H1 (cell line): ENCODE measurements around the gene SYNRG. TPM values are rescaled to one million over a fixed set of nuclear protein-coding genes. Genes with fewer than 3 reads are reported as not detected.

Experiments
- CTCF ChIA-PET: fragments of 300-600 bp; sonication (Branson Sonifier 250); formaldehyde crosslinking; loops from one replicate; lab custom pipeline; 2021; ENCODE audit not compliant: partially characterized antibody; lab: Charles Lee
- POLR2A ChIA-PET: fragments of 300-600 bp; sonication (Branson Sonifier 250); formaldehyde crosslinking; loops from one replicate; lab custom pipeline; 2021; ENCODE audit warnings: inconsistent platforms; ENCODE audit not compliant: partially characterized antibody; lab: Charles Lee
- DNase-seq, 2 experiments: peaks; one replicate each; pipeline versions ENCODE4 v3.0.0 to v3.0.0-alpha.2; 2010 to 2022; ENCODE audit warnings: low spot score in 2 of 2, low read depth in 1 of 2, mixed read lengths in 1 of 2
- FAIRE-seq: peaks from 2 replicates; lab custom pipeline; 2011; peaks lifted over from hg19 to GRCh38; lab: Jason Lieb, UNC
- H2AFZ ChIP-seq: 2 replicates; pipeline ENCODE4 v1.8.1; 2012; ENCODE audit warnings: low read length, inconsistent platforms
- H2AK5ac ChIP-seq: 2 replicates; pipeline ENCODE4 v1.6.1; 2013; ENCODE audit warnings: low read depth, low read length
- H2BK120ac ChIP-seq: replicated peaks from 2 replicates; pipeline ENCODE3; 2013; ENCODE audit warnings: low read depth, low read length, inconsistent platforms
- H2BK12ac ChIP-seq: 2 replicates; pipeline ENCODE4 v1.6.1; 2013; ENCODE audit warnings: low read depth, low read length
- H2BK15ac ChIP-seq: 2 replicates; pipeline ENCODE4 v1.6.1; 2013; ENCODE audit warnings: low read length
- H2BK20ac ChIP-seq: 2 replicates; pipeline ENCODE4 v1.6.1; 2013; ENCODE audit warnings: low read length
- H2BK5ac ChIP-seq: 2 replicates; pipeline ENCODE4 v1.6.1; 2013; ENCODE audit warnings: low read depth, low read length
- H3K14ac ChIP-seq: 2 replicates; pipeline ENCODE4 v1.6.1; 2013; ENCODE audit warnings: inconsistent platforms; ENCODE audit not compliant: insufficient read length
- H3K18ac ChIP-seq: 2 replicates; pipeline ENCODE4 v1.6.1; 2013; ENCODE audit warnings: low read length; ENCODE audit errors: extremely low read depth
- H3K23ac ChIP-seq: 2 replicates; pipeline ENCODE4 v1.6.1; 2013; ENCODE audit warnings: inconsistent platforms; ENCODE audit not compliant: insufficient read length
- H3K23me2 ChIP-seq: 2 replicates; pipeline ENCODE4 v1.6.1; 2013; ENCODE audit warnings: low read depth, low read length
- H3K27ac ChIP-seq: 2 replicates; pipeline ENCODE4 v1.6.1; 2011; ENCODE audit warnings: low read depth, low read length, inconsistent platforms
- H3K27me3 ChIP-seq, 4 experiments: replicated peaks in 1 of 4; 1 replicate in 1 of 4; 2 replicates in 3 of 4; pipeline versions ENCODE4 v1.6.1 to v1.8.1; 2011 to 2013; ENCODE audit warnings: low read length in 3 of 4, mild to moderate bottlenecking in 3 of 4, inconsistent platforms in 2 of 4, mixed read lengths in 2 of 4, moderate library complexity in 1 of 4; ENCODE audit not compliant: control insufficient read depth in 3 of 4, insufficient read depth in 3 of 4; ENCODE audit errors: extremely low read depth in 1 of 4
- H3K36me3 ChIP-seq, 4 experiments: 2 replicates each; pipeline versions ENCODE4 v1.6.1 to v1.8.1; 2011 to 2013; ENCODE audit warnings: mild to moderate bottlenecking in 4 of 4, low read length in 3 of 4, moderate library complexity in 2 of 4, control low read depth in 1 of 4, inconsistent platforms in 1 of 4; ENCODE audit not compliant: insufficient read depth in 4 of 4, control insufficient read depth in 2 of 4
- H3K4ac ChIP-seq: replicated peaks from 2 replicates; pipeline ENCODE3; 2013; ENCODE audit warnings: low read length, low read depth, mixed read lengths, inconsistent platforms; ENCODE audit not compliant: insufficient read length
- H3K4me1 ChIP-seq, 4 experiments: replicated peaks in 1 of 4; 1 replicate in 1 of 4; 2 replicates in 3 of 4; pipeline versions ENCODE4 v1.6.1 to v1.8.1; 2011 to 2013; ENCODE audit warnings: low read length in 3 of 4, inconsistent platforms in 2 of 4, mixed read lengths in 1 of 4; ENCODE audit not compliant: insufficient read depth in 4 of 4, control insufficient read depth in 3 of 4
- H3K4me2 ChIP-seq, 2 experiments: 2 replicates each; pipeline versions ENCODE4 v1.6.1 to v1.8.1; 2011 to 2013; ENCODE audit warnings: low read depth in 2 of 2, low read length in 2 of 2, control low read depth in 1 of 2, inconsistent platforms in 1 of 2, mild to moderate bottlenecking in 1 of 2; ENCODE audit not compliant: insufficient read depth in 1 of 2
- H3K4me3 ChIP-seq, 4 experiments: fragments of 200-600, 300-600 bp in 1 of 4; sonication (generic), shearing (Covaris generic), sonication (Bioruptor Twin) in 1 of 4; 2 replicates each; pipeline versions ENCODE4 v1.5.1 to v1.8.1; 2011 to 2016; ENCODE audit warnings: low read length in 4 of 4, low read depth in 3 of 4, control low read depth in 2 of 4, inconsistent platforms in 2 of 4, mild to moderate bottlenecking in 2 of 4, mixed read lengths in 1 of 4, moderate library complexity in 1 of 4; ENCODE audit not compliant: insufficient read depth in 2 of 4; ENCODE audit errors: extremely low read depth in 1 of 4
- H3K56ac ChIP-seq: replicated peaks from 2 replicates; pipeline ENCODE3; 2013; ENCODE audit warnings: low read depth, mild to moderate bottlenecking, mixed read lengths, low read length, inconsistent platforms; ENCODE audit not compliant: insufficient read length
- H3K79me1 ChIP-seq: 2 replicates; pipeline ENCODE4 v1.6.1; 2013; ENCODE audit warnings: low read depth, low read length, control low read depth
- H3K79me2 ChIP-seq, 2 experiments: 2 replicates each; pipeline versions ENCODE4 v1.6.1 to v1.8.1; 2012 to 2013; ENCODE audit warnings: low read length in 2 of 2, mild to moderate bottlenecking in 2 of 2, inconsistent platforms in 1 of 2; ENCODE audit not compliant: insufficient read depth in 2 of 2, control insufficient read depth in 1 of 2
- H3K9ac ChIP-seq, 4 experiments: replicated peaks in 1 of 4; 1 replicate in 1 of 4; 2 replicates in 3 of 4; pipeline versions ENCODE4 v1.6.1 to v1.8.1; 2011 to 2013; ENCODE audit warnings: low read depth in 3 of 4, low read length in 3 of 4, control low read depth in 2 of 4, mild to moderate bottlenecking in 2 of 4, moderate library complexity in 2 of 4, inconsistent platforms in 1 of 4; ENCODE audit errors: extremely low read depth in 1 of 4
- H3K9me3 ChIP-seq, 2 experiments: 2 replicates each; pipeline versions ENCODE4 v1.6.1 to v1.8.1; 2012 to 2013; ENCODE audit warnings: mild to moderate bottlenecking in 2 of 2, moderate library complexity in 2 of 2, control low read depth in 1 of 2, inconsistent platforms in 1 of 2, low read depth in 1 of 2, low read length in 1 of 2, mixed read lengths in 1 of 2; ENCODE audit not compliant: insufficient read depth in 2 of 2
- H4K20me1 ChIP-seq, 2 experiments: replicated peaks in 1 of 2; 2 replicates each; pipeline versions ENCODE3 to v1.8.1; 2011 to 2013; ENCODE audit warnings: inconsistent platforms in 2 of 2, low read length in 2 of 2, mild to moderate bottlenecking in 1 of 2; ENCODE audit not compliant: insufficient read depth in 2 of 2, control insufficient read depth in 1 of 2
- H4K5ac ChIP-seq: 2 replicates; pipeline ENCODE4 v1.6.1; 2013; ENCODE audit warnings: low read length, low read depth, mixed read lengths, inconsistent platforms; ENCODE audit not compliant: insufficient read length
- H4K8ac ChIP-seq: 2 replicates; pipeline ENCODE4 v1.8.0; 2013; ENCODE audit warnings: mild to moderate bottlenecking, moderate library complexity, low read length, inconsistent platforms; ENCODE audit not compliant: insufficient read depth; ENCODE audit errors: extremely low read depth
- H4K91ac ChIP-seq: replicated peaks from 2 replicates; pipeline ENCODE3; 2013; ENCODE audit warnings: low read length, mixed read lengths, inconsistent platforms; ENCODE audit not compliant: insufficient read length
- BCL11A ChIP-seq, 2 experiments: IDR thresholded peaks; one replicate each; pipeline ENCODE4 v1.6.1; 2011; ENCODE audit warnings: low read depth in 2 of 2, low read length in 2 of 2, mild to moderate bottlenecking in 2 of 2
- WGBS, 2 experiments: shearing (Covaris generic) in 1 of 2; methylation state at CpG; one replicate each; pipeline versions ENCODE4 v1.1.6 to v1.1.7; 2013 to 2015; ENCODE audit warnings: low lambda C conversion rate in 2 of 2, mixed read lengths in 2 of 2, inconsistent platforms in 1 of 2, low coverage in 1 of 2, missing lambda C conversion rate in 1 of 2; ENCODE audit not compliant: insufficient replicate concordance in 2 of 2, insufficient coverage in 1 of 2, insufficient read length in 1 of 2; ENCODE audit errors: extremely low coverage in 1 of 2, missing lambda C conversion rate in 1 of 2; 5-methylcytosine and 5-hydroxymethylcytosine counted together
- polyA plus RNA-seq, 7 experiments: library from polyadenylated mRNA; depleted of rRNA in 3 of 7; stranded (reverse) in 5 of 7; unstranded in 2 of 7; fragments of >200 nt in 5 of 7; fragments of 200-250 nt in 2 of 7; gene quantifications; 1 replicate in 5 of 7; 2 replicates in 1 of 7; 4 replicates in 1 of 7; pipeline versions ENCODE4 v1.2.1 to v1.2.3, GENCODE V29; 2011 to 2013; ENCODE audit warnings: missing spikeins in 2 of 7, mixed read lengths in 2 of 7
- total RNA-seq: library from RNA; stranded (reverse); fragmentation: NEBNext Ultra II Directional; extraction: Animal tissue kit (Norgen Biotek cat#: 25700); gene quantifications from 2 replicates; pipeline ENCODE4 v1.2.1, GENCODE V29; 2021

SYNRG gene
- total and polyA plus RNA-seq, 2 of the 8 experiments (the other 6 are each of a cell fraction or from before 2014, with no cell fraction given): 7.7 to 31.7 TPM

DNA sequence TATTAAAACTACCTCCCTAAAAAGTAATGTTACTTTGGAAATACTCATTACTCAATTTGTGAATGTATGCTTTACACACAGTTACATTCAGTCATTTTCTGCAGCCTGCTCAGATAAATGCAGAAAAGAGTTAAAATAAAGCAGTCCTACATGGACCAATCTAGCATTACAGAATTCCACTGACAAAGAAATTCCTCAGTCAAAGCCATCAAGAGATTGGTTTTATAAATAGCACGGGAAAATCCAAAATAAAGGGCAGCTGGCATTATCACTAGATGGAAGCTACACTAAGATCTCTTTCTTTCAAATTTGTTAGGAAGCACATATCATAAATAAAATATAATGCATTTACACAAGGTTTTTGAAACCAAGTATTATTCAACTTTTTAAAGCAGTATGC lies 61.2 kb downstream of the SYNRG start:
- Histone ChIP-seq H4K20me1 (no peaks in the 10 kb centered on the region), H3K14ac (no peak overlapping the region), H3K36me3 (peaks cover 0 to 3% (median under 1%) of the 10 kb centered on the region in 4 experiments; a peak in 2 of 8 replicates), H3K23me2 (no peaks in the 10 kb centered on the region), H2BK120ac (no peak overlapping the region), H2AK5ac (no peak overlapping the region), H3K4me1 (no peaks in the 10 kb centered on the region), H3K18ac (no peak overlapping the region), H3K4ac (no peak overlapping the region), H4K8ac (no peak overlapping the region), H3K9ac (no peak overlapping the region), H3K27ac (no peak overlapping the region), H2BK12ac (no peak overlapping the region), H3K4me3 (no peak overlapping the region), H3K23ac (no peak overlapping the region), H2BK15ac (no peak overlapping the region), H3K79me1 (no peaks in the 10 kb centered on the region), H2BK5ac (no peak overlapping the region), H3K4me2 (no peak overlapping the region), H3K9me3 (no peaks in the 10 kb centered on the region), H4K91ac (no peak overlapping the region), H3K27me3 (peaks cover 0 to 1% (median 0%) of the 10 kb centered on the region in 4 experiments; a peak in 1 of 7 replicates), H2AFZ (no peak overlapping the region), H2BK20ac (no peak overlapping the region), H3K56ac (no peak overlapping the region), H3K79me2 (0 out of 4 replicates have a peak, but pooled peaks cover 0 to 5% of the 10 kb centered on the region in 2 experiments), H4K5ac (no peak overlapping the region)
- ChIA-PET CTCF (no interaction called here), POLR2A (no interaction called here)
- no peak for TF ChIP-seq BCL11A (IDR thresholded peaks at IDR 0.05; ENCODE audit: low read depth in 2 of 2, low read length in 2 of 2)
- DNase-seq (no peak), FAIRE-seq (no peak)
- 91% methylated on average over 1 of the region's 1 CpG; no CpG with 5 or more reads in 1 of the 2 experiments for WGBS, 2 experiments
